RWPE1 (cell line): ENCODE data around the gene ATP6V1A.

Experiments
- CTCF ChIA-PET: fragments of 350-600 bp; sonication (Branson Sonifier 250); formaldehyde crosslinking; extraction: SDS; loops from one replicate; lab custom pipeline; 2021; lab: Yijun Ruan, JAX
- POLR2A ChIA-PET: fragments of 400-600 bp; formaldehyde crosslinking; extraction: SDS; loops from one replicate; lab custom pipeline; 2020; ENCODE audit warnings: antibody characterized with exemption; ENCODE audit not compliant: low non-redundant PET; lab: Yijun Ruan, JAX
- DNase-seq: peaks from one replicate; pipeline ENCODE4 v3.0.0; 2012; ENCODE audit warnings: low spot score
- H3K27ac ChIP-seq: fragments of 450-650 bp; 2 replicates; pipeline ENCODE4 v1.5.1; 2017
- CTCF ChIP-seq: fragments of 450-650 bp; conservative IDR thresholded peaks from 2 replicates; pipeline ENCODE4 v1.5.1; 2017; ENCODE audit warnings: low read depth, mild to moderate bottlenecking

ATP6V1A gene

GRCh38 chr3:113714702-113715101, 32.1 kb upstream of the ATP6V1A start:
- CTCF ChIA-PET: no interaction called here
- no peak for TF ChIP-seq CTCF
- POLR2A ChIA-PET: no interaction called here
- DNase-seq: no peak
- no peak overlapping the region for H3K27ac ChIP-seq

GRCh38 chr3:113717308-113717707, 29.5 kb upstream of the ATP6V1A start:
- no peak for TF ChIP-seq CTCF
- no peak overlapping the region for H3K27ac ChIP-seq
- no peak for DNase-seq
- ChIA-PET POLR2A (no interaction called here), CTCF (no interaction called here)

GRCh38 chr3:113717818-113718217, 29.0 kb upstream of the ATP6V1A start:
- ChIA-PET POLR2A (no interaction called here), CTCF (no interaction called here)
- no peak for TF ChIP-seq CTCF
- no peak for DNase-seq
- no peak overlapping the region for H3K27ac ChIP-seq

- no peak for TF ChIP-seq CTCF
- H3K27ac ChIP-seq: no peak overlapping the region
- DNase-seq: no peak
- POLR2A ChIA-PET: no interaction called here
- CTCF ChIA-PET: interaction anchor here (0.6 kb wide), 1 partner anchor 41 kb away, joined by 5 read pairs; no protein-coding TSS in a partner anchor
These were observed 27.5 kb upstream of the ATP6V1A start for GRCh38 chr3:113719294-113719693.

GRCh38 chr3:113719758-113720157, 27.1 kb upstream of the ATP6V1A start:
- TF ChIP-seq CTCF: no peak
- no peak for DNase-seq
- ChIA-PET POLR2A (no interaction called here), CTCF (interaction anchor here (0.6 to 0.8 kb wide), 2 partner anchors 17 to 42 kb away, joined by 3 to 5 read pairs; no protein-coding TSS in a partner anchor)
- H3K27ac ChIP-seq: no peak overlapping the region

- CTCF ChIA-PET: no interaction called here
- DNase-seq: no peak
- TF ChIP-seq CTCF: no peak
- H3K27ac ChIP-seq: no peak overlapping the region
- POLR2A ChIA-PET: interaction anchor here (0.6 kb wide), 1 partner anchor 24 kb away, joined by 3 read pairs; no protein-coding TSS in a partner anchor
These were observed 25.2 kb upstream of the ATP6V1A start for GRCh38 chr3:113721636-113722035.
